SIG-M5 (cell line): ENCODE results near the gene ENPP6.

Source experiments
- DNase-seq: peaks from one replicate; lab custom pipeline; 2025; lab: John Stamatoyannopoulos, UW

ENPP6 gene

DNA sequence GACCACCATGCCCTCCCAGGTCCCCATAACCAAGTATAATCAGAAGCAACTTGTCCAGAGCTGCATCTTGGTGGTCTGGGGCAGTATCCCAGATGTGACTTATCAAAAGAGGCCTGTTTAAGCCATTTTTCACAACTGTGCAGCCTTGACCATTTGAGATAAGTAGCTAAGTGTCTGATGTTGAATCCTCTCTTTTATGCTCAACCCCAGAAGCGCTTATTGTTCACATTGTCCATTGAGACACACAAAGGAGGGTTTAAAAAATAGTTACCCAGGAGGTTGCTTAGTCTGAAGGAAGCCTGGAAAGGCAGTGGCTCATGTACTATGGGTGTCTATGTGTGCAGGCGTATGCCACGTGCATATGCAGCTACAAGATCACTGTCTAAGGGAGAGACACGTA is 27.0 kb downstream of the ENPP6 start:
- no peak for DNase-seq

DNA sequence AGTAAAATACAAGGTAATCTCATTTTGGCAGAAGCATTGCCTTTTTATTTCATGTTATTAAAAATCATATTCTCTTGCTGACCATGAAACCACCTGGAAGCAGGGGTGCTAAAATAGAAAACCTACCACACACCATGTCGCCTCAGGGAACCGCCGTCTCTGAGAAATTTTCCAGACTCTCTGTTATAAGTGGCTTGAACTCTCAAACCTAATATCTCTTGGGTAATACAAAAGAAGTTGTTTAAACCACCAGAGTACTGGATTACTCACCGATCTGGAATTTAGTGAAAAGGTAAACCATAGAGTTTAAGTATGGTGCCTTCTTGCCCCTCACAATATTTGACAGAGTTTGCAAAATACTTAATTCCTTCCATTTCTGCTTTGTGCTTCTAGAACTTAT is 27.7 kb downstream of the ENPP6 start:
- DNase-seq, result no peak

DNA sequence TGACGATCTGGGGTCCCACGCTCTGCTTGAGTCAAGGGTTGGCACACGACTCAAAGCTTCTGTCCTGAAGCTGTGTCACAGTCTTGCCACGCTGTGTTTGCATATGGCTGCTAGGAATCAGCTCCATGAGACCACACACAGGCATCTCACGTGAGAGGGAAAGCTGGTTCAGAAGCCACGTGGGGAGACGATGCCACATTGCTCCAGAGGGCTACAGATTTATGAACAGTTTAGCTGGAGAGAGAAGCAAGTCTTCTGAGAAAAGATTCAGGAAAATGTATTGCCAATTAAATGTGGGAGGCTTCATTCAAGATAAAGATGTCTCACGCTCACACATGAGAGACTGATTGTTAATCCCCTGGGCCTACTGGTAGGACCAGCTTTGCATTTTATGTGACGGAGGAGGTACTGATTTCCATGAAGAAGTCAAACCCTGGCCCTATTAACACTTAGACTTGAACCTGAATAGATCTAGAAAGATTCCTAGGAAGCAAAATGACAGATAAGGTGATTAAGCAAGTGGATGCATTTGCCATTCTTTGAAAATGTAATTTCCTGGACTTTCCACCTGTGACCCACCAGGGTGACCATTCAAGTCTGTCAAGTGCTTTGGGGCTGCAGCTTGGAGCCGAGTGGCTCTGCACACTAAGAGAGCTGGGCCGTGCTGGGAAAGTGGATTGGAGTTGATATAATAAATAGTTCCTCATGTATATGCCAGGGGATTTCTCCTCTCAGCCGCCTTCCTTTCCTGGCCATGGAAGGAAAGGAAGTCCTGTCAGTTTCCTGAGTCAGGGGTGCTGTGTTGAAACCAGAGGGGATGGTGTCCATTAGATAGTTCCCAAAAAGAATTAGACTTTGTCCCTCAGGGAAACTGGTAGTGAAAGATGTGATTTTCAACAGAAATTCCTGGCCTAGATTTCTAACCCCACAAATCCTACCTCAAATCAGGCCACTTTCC is 29.0 kb downstream of the ENPP6 start:
- DNase-seq, result no peak

DNA sequence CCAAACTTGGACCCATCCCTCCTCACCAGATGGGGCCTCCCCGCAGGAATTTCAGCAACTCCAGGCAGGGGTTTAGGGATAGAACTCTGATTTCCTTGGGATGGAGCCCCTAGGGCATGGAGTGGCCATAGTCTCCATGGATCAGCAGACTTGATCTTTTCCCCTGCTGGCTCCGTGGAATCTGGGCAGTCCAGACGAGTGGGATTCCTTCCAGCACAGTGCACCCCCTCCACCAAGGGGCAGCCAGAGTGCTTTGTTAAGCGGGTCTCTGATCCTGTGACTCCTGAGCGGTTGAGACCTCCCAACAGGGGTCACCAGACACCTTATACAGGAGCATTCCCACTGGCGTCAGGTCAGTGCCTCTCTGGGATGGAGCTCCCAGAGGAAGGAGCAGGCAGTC is 40.4 kb downstream of the ENPP6 start:
- DNase-seq, result no peak

DNA sequence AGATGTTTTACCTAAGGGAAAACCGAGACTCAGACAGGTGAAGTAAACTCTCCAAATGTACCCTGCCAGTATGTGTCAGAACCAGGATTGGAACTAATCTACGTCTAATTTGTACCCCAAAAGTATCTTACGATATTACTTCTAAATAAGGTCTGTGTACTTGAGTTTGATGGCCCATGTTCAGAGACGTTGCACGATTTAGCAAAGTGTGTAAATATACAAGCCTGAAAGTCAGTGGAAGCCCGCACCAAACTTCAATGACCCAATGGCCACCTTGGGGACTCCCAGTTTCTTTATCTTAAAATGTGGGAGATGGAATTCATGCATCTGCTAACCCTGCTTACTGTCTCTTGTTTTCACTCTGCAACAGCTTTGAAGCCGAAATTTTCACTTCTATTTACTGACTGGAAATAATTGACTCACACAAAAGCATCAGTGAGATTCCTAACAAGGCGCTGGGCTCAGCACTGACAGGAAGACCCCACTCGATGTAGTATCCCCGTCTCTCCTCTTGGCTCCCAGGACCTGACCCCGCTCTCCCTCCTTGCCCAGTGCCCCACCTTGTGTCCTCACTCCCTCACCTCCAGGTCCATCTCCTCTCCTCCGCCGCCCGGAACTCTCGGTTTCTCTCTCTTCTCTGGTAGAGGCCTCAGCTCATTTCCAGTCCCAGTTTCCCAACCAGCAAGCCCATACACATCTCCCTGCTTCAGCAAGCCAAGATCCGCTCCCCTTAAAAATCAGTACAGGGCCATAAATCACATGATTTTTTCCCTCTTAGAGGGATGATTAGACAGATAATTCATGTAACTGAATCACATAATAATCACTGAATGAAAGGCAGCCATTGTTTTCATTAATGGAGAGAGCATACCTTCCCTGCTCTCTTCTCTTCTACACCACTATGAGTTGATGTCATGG is 42.8 kb downstream of the ENPP6 start:
- DNase-seq, result no peak

DNA sequence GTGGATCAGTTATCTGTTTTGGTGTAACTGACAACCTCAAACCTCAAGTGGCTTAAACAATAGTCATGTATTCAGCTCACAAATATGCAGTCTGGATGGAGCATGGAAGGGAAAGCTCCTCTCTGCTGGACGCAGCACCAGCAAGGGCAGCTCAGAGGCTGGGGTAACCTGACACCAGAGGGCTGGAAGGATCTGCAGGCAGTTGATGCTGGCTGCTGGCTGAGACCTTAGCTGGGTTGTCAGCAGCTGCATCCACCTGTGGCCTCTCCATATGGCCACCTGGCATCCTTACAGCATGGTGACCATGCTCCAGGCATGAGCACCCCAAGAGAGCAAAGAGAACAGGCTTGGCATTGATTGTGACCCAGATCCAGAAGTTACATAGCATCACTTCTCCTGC is 46.7 kb downstream of the ENPP6 start:
- DNase-seq, result no peak

DNA sequence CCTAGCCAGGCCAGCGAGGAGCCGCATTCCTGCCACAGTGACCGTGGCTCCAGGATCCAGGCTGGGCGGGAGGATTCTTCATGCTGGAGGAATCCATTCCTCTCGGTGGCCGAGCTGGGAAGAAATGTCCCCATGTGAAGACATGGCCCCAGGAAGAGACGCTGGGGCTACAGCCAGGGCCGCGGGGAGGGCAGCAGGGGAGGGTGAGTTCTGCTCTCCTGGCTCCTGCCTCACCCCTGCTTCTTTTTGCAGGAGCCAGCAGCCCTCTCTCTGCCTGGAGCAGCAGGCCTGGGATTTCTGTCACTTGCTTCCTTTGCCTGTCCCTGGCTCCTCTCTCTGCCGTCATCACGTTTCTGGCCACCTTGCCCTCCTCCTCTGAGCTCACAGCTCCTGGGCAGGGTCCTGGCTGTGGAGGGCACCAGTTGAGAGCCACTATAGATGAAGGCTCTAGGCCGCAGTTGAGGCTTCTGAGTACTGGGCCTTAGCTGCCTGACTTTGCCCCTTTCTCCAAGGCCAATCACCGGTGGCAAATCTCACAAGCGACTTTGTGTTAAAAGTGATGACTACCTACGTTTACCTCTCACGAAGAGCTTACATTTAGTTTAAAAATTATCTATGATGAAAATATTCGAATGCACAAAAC is 48.3 kb downstream of the ENPP6 start:
- DNase-seq, result no peak

DNA sequence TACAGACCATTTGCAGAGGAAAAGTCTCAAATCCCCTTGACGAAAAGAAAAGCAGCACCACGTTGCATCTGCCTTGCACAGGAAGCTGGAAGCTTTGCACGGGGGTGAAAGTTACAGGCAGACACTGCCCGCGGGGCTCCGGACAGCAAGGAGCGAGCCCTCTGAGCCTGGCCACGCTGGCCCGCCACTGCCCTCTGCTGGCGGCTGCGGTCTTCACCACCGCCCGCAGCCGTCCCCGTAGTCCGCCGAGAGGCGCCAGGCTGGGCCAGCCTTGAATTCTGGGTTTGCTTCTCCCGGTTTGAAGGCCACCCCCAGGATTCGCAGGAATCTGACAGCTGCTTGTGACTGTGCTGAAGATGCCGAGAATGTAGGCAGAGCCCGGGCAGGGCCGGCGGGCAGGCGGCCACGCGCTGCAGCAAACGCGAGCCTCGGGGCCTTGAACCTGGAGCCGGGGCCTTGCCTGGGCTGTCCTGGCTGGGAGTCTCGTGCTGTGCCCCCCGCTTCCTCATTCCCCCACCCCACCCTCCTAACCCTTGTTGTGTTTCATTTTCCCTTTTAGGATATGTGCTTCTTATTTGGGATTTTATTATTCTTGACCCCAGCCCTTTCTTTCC is 49.2 kb downstream of the ENPP6 start:
- no peak for DNase-seq

DNA sequence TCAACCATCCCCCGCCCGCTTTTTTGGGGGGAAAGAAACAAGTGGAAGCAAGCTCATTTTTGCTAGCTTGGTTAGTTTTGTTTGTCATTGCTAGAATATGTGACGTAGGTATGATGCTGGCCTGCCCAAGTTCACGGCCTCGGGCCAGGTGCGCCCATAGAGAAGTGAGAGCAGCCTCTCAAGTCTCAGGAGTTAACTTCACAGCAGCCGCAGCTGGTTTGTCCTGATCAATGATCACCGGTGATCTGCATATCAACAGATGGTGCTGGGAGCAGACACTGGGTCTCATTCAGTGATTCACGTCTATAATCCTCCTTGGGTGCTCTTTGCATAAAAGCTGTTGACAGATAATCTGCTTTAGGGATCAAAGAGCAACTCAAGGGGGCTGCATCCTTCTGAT is 50.1 kb downstream of the ENPP6 start:
- no peak for DNase-seq

DNA sequence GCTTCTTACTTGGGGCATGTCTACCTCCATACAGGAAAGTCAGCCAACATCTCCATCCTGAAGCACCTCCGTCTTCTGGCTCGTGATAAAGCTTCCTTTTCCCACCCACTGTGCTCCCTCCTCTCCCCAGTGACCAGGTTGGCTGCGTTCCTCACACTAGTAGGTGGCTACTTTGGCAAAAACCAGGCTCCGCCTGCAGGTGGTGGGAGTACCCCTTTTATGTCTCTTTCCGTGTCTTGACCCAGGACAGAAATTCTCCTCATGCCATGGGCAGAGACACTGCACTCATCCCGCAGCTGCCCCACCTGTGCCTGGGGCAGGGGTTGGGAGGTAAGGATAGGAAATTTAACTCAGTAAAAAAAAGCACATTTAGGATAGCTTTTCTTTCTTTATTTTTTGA is 50.9 kb downstream of the ENPP6 start:
- DNase-seq, result no peak

DNA sequence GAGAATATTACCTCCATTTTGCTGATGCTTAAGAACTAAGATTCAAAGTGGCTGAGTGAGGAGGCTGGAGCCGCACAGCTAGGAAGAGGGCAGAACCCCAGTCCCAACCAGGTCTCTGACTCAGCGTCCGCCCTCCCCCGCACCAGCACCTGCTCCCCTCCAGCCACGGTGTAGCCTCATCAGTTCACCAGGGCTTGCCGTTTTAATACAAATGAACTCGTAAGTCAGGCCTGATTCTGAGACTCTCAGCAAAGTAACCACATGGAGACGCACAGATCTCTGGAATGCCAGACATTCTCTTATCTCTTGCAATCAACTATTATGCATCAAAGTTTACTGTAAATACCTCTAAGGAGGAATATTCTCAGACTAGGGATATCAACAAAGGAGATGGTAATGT is 52.4 kb downstream of the ENPP6 start:
- DNase-seq, result no peak

DNA sequence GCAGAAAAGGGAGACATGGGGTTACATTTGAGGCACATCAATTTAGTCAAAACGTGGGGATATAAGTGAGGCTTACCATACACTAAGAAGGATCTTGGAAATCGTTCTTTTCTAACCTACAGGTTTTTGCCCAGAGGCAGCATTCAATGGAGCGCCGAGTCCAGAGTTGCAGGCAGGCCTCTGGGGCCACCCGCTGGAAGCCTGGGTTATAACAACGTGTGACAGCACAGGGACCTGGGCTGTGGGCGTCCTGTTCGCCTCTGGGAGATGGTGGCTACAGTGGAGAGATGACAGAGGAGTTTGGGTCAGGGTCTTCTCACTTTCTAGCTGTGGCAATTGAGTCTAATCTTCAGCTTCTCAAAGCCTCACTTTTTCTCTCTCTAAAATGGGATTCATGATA is 53.9 kb downstream of the ENPP6 start:
- DNase-seq, result no peak

DNA sequence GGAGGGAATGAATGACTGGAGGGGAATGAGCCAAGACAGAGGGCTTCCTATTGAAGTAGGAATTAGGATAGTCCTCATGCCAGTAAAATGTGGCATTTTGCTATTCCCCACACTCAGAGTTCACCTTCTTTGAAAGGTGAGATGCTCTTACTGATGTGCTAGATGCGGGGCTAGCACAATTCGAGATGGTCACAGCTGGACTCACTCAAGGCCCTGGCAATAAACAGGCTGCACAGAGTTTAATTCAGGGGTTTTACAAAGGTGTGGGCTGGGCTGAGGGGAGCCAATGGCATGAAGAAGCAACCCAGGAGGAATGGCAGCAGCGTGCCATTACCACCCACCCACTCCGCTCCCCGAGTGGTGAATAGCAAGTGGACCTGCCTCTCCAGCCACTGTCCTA is 55.1 kb downstream of the ENPP6 start:
- no peak for DNase-seq

DNA sequence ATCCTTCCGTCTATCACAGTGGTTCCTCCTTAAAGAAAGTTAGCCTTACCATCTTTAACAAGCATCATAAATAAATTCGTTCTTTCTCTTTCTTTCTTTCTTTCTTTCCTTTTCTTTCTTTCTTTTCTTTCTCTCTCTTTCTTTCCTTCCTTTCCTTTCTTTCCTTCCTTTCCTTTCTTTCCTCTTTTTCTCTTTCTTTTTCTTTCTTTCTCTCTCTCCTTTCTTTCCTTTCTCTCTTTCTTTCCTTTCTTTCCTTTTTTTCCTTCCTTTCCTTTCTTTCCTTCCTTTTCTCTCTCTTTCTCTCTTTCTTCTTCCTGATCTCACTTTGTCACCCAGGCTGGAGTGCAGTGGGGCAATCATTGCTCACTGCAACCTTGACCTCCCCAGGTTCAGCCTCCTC is 60.4 kb downstream of the ENPP6 start:
- DNase-seq, result no peak

DNA sequence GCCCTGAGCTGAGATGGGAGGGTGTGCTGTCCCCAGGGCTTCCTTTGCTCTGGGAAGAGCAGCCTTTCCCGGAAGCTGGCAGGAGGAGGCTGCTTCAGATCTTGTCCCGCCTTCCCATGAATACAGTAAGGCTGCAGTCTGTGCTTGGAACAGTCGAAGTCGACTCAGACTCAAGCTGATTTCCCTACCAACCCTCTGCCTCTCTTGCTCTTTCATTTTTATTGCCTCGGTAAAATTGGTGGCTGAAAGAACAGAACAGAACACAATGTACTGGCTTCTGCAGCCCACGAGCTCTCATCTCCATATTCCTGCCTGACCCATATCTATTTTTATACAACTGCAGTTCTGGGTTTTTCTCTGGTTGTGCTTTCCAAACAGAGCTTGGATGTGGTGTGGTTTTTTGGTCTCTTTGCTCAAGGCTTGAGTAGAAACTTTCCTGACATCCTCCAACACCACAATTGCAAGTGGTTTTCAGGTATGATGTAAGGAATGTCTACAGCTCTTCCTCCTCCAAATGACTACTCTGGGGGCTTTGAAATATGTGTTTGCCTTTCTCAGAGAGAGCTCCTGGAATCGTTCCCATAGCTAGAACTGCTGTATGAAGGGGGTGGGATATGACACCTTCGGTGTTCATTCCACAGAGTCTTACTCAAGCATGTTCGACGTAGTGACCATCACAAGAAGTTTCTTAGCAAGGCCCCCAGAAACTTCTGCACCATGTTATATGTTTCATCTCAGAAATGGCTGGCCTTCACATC is 61.3 kb downstream of the ENPP6 start:
- DNase-seq, result no peak

DNA sequence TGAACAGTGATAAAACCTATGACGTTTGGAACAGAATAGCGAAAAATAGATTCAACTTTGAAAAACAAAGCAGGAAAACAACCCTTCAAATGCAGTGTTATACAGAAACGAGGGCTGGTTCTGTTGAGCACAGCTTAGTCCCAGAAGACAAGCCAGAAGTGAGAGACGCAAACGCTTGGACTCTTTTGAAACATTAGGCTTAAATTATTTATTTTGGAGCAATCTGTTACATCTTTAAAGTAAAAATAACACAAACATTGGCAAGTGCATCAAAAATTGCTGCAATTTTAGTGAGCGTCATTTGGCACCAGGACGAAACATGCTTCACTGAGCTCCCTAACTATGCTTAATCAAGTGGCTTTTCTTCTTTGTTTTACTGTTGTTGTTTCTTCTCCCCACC is 63.5 kb downstream of the ENPP6 start:
- no peak for DNase-seq

DNA sequence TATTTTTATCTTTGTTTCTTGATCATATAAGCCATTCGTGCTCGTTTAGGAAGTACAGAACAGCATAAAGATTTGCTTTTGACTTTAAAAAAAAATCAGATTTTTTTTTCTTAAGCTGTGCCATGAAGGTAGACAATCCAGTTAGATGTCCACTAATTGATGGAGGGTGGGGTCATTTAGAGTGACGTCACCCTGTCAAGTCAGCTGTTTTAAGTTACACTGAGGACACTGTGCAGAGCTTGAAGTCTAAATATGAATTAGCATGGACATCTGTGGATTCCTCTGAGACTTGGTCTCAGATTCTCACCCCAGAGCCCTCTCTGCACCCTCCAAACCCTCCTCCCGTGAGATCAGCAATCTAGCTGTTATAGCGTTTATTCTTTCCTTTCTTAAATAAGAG is 63.9 kb downstream of the ENPP6 start:
- DNase-seq, result no peak

DNA sequence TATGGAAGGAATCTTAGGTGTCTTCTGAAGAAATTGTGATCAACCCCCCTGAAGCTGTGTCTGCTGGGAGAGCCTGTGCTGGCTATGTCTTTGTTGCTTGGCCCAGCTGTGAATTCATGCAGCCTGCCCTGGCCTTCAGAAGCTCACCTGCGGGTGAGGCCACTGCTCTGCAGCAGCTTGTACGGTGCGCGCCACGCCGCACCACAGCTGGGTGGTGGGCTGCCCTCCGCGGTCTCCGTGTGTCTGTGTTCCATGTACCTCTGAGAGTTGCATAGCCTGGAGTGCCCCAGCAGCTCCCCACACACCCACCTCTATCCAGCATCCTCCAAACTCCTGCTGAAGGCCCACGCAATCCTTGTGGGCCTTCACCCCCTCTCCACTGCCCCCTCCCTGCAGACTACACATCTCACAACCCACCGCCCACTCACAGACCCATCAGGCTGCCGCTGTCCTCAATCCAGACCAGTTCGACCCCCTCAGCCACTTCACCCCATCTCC is 65.6 kb downstream of the ENPP6 start:
- DNase-seq, result no peak

DNA sequence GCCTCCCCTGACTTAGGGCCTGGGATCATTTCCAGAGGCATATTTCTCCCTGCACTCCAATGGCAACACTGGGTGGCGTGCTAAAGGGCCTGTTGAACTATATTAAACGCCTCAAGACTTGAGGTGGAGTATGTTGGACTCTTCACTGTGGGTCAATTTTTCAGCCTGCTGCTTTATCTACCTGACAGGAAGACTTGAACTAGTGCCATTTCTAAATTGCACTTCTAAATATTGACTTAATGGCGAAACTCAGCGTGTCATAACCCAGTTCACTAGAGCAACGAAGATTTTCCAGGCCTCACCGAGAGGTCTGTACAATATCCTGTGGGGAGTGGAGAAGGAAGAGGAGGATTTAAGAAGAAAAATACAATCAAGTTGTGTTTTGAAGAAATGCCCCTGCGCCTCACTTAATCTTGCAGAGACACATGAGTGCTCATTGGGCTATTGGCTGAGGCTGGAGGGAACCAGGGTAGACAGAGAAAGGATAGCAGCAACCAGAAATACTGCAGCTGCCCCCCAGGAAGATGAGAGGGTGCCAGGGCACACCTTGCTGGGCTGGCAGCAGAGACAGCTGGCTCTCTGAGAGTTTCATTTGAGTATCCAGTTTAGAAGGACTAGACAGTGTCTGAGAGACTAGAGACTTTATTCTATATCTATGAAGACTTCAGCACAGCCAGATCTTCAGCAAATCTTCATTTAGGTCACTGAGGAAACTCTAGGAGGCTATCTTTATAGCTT is 67.4 kb downstream of the ENPP6 start:
- no peak for DNase-seq
